NCI-H2107 treated with DMSO at 0.1 percent for 48 hours (cell line): ENCODE measurements around the gene ABHD15.

ENCODE experiments used
- DNase-seq: peaks from one replicate; lab custom pipeline; 2025; ENCODE audit not compliant: unreplicated experiment; lab: John Stamatoyannopoulos, UW

The ABHD15 gene

DNA sequence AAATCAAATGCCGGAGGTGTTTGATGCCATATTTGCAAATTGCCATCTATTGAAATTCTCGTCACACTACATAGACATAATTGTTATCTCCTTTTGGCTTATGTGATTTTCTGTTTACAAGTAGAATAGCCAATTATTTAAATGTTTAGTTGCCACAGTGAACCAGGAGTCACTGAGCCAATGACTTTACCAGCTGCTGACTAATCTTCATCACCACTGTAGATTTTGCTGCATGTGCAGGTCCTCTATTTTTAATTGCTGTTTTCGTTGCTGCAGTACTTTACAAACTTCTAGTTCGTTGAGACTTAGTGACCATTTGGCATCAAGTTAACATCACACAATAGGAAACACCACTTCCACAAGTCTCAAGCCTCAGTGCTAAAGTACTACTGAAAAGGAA, 22.8 kb downstream of the ABHD15 start:
- no peak for DNase-seq

DNA sequence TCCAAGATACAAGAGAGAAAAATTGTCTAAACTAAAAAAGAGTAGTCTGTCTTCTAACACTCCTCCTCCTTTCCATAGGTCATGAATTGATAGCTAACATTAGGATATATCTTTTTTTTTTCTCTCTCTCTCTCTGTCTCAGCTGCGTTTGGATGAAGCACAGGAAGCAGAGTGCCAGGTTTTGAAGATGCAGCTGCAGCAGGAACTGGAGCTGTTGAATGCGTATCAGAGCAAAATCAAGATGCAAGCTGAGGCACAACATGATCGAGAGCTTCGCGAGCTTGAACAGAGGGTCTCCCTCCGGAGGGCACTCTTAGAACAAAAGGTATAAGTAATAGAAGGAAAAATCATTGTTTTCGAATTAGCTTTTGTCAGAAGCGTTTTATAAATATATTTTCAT, 32.9 kb downstream of the ABHD15 start:
- DNase-seq, result no peak

DNA sequence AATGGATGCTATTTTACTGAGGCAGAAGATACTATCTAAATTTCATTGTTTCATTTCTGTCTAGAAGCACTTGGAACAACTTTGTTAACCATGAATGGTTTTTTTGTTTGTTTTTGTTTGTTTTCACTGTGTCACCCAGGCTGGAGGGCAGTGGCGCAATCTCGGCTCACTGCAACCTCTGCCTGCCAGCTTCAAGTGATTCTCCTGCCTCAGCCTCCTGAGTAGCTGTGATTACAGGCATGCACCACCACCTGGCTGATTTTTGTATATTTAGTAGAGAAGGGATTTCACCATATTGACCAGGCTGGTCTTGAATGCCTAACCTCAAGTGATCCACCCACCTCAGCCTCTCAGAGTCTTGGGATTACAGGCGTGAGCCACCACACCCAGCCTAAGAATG, 40.5 kb downstream of the ABHD15 start:
- no peak for DNase-seq

DNA sequence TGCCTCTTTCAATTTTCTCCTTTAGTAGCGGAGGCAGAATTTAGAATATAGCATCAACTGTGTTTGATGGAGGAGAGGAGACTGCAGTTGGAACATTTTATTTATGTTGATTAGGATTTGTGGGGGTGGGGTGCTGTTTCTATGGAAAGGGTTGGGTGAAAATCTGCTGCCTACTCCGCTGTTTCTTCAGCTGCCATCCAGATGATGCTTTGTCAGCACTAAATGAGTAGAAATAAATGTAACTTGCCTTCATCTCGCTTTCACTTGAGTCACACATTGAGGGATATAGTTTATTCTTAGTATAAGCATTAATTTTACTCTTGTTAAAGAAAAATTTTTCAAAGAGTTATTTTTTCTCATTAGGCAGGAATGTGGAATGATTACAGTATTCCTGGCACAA, 42.1 kb downstream of the ABHD15 start:
- no peak for DNase-seq

DNA sequence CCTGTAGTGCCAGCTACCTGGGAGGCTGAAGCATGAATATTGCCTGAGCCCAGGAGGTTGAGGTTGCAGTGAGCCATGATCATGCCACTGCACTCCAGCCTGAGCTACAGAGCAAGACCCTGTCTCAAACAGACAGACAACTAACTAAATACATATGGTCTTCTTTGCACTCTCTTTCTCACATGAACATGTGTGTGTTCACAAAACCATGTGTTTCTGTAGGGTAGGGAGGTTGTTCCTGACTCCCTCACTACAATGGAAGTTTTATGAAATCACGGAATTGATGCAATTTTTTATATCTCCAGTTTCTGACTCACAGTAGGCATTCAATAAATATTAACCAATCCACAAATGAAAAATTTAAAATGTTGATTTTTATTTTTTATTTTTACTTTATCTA, 48.5 kb downstream of the ABHD15 start:
- no peak for DNase-seq

DNA sequence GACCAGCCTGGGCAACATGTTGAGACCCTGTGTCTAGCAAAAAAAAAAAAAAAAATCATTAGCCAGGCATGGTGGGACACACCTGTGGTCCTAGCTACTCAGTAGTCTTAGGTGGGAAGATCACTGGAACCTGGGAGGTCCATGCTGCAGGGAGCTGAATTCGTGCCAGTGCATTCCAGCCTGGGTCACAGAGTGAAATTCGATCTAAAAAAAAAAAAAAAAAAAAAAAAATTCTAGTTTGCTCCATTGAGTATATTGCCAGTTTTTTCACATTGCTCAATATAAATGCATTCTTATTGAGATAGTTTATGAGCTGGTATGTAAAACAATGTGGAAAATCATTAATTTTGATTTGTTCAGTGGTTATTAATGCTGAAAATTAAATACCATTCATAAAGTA, 52.0 kb downstream of the ABHD15 start:
- DNase-seq, result no peak

DNA sequence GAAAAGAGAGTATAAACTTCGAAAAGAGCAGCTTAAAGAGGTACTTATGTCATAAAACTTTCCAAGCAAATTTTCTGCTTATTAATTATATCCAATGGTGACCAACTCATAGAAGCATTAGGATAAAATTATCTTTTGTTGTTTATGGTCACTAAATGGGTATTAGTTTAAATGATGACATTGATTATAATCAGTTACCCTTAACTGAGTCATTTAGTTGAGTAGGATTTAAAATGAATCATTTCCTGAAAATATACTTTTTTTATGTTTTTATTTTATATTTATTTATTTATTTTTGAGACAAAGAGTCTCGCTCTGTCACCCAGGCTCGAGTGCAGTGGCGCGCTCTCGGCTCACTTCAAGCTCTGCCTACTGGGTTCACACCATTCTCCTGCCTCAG, 55.9 kb downstream of the ABHD15 start:
- no peak for DNase-seq
